HL-60 (cell line): Measurements from ENCODE around the gene PPP6R2.

Source experiments
- DNase-seq, 2 experiments: peaks; one replicate each; pipeline ENCODE4 v3.0.0-alpha.2; 2010 to 2020; ENCODE audit warnings: low read depth in 1 of 2, low spot score in 1 of 2
- H3K27ac ChIP-seq: fragments of 250-450 bp; sonication (Bioruptor Pico); replicated peaks from 2 replicates; pipeline ENCODE4 v1.5.1; 2020; ENCODE audit warnings: mild to moderate bottlenecking, moderate library complexity
- H3K27me3 ChIP-seq: fragments of 250-450 bp; sonication (Bioruptor Pico); 2 replicates; pipeline ENCODE4 v1.5.1; 2021; ENCODE audit warnings: mild to moderate bottlenecking, moderate library complexity; ENCODE audit not compliant: insufficient read depth, poor library complexity, severe bottlenecking
- H3K4me3 ChIP-seq: replicated peaks from 2 replicates; pipeline ENCODE4 v1.5.1; 2011; ENCODE audit warnings: mild to moderate bottlenecking, control low read depth, low read length; ENCODE audit not compliant: insufficient read depth
- CTCF ChIP-seq: IDR thresholded peaks from one replicate; pipeline ENCODE4 v1.5.1; 2011; ENCODE audit warnings: low read length, control low read depth, inconsistent platforms; ENCODE audit not compliant: insufficient read depth
- GABPA ChIP-seq: IDR thresholded peaks from 2 replicates; pipeline ENCODE4 v1.6.1; 2012; ENCODE audit warnings: low read depth
- POLR2AphosphoS5 ChIP-seq: IDR thresholded peaks from 2 replicates; pipeline ENCODE4 v1.6.1; 2012; ENCODE audit warnings: low read depth
- SPI1 ChIP-seq: IDR thresholded peaks from 2 replicates; pipeline ENCODE4 v1.6.1; 2012; ENCODE audit warnings: low read depth, mild to moderate bottlenecking, borderline replicate concordance
- TF ChIP-seq, protein P1 (sequence below): IDR thresholded peaks from 2 replicates; pipeline ENCODE4 v1.6.1; 2012; ENCODE audit warnings: low read depth; ENCODE audit not compliant: insufficient replicate concordance

The PPP6R2 gene

GRCh38 chr22:50446708-50447575 lies 103.8 kb downstream of the PPP6R2 start:
- Histone ChIP-seq H3K4me3 (no peak overlapping the region), H3K27ac (no peak overlapping the region), H3K27me3 (no peaks in the 10 kb centered on the region)
- no peak for TF ChIP-seq POLR2AphosphoS5
- no peak for TF ChIP-seq CTCF
- TF ChIP-seq, protein P1, sequence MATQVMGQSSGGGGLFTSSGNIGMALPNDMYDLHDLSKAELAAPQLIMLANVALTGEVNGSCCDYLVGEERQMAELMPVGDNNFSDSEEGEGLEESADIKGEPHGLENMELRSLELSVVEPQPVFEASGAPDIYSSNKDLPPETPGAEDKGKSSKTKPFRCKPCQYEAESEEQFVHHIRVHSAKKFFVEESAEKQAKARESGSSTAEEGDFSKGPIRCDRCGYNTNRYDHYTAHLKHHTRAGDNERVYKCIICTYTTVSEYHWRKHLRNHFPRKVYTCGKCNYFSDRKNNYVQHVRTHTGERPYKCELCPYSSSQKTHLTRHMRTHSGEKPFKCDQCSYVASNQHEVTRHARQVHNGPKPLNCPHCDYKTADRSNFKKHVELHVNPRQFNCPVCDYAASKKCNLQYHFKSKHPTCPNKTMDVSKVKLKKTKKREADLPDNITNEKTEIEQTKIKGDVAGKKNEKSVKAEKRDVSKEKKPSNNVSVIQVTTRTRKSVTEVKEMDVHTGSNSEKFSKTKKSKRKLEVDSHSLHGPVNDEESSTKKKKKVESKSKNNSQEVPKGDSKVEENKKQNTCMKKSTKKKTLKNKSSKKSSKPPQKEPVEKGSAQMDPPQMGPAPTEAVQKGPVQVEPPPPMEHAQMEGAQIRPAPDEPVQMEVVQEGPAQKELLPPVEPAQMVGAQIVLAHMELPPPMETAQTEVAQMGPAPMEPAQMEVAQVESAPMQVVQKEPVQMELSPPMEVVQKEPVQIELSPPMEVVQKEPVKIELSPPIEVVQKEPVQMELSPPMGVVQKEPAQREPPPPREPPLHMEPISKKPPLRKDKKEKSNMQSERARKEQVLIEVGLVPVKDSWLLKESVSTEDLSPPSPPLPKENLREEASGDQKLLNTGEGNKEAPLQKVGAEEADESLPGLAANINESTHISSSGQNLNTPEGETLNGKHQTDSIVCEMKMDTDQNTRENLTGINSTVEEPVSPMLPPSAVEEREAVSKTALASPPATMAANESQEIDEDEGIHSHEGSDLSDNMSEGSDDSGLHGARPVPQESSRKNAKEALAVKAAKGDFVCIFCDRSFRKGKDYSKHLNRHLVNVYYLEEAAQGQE, result no peak
- TF ChIP-seq SPI1, result no peak
- no peak for TF ChIP-seq GABPA
- no peak for DNase-seq

- Histone ChIP-seq H3K27me3 (no peaks in the 10 kb centered on the region), H3K27ac (no peak overlapping the region), H3K4me3 (no peak overlapping the region)
- no peak for TF ChIP-seq CTCF
- no peak for TF ChIP-seq POLR2AphosphoS5
- TF ChIP-seq, protein P1, result no peak
- no peak for TF ChIP-seq SPI1
- no peak for TF ChIP-seq GABPA
- no peak for DNase-seq
Measured at GRCh38 chr22:50447576-50448551, 104.7 kb downstream of the PPP6R2 start.

- Histone ChIP-seq H3K27me3 (no peaks in the 10 kb centered on the region), H3K27ac (no peak overlapping the region), H3K4me3 (no peak overlapping the region)
- no peak for DNase-seq
- TF ChIP-seq GABPA (no peak), POLR2AphosphoS5 (no peak), CTCF (no peak), SPI1 (no peak)
- TF ChIP-seq, protein P1, result no peak
Measured at GRCh38 chr22:50452649-50453048, 109.5 kb downstream of the PPP6R2 start.
